GM10847 (cell line): ENCODE measurements around the gene ZNF648.

Experiments
- POLR2A ChIP-seq: IDR thresholded peaks from 2 replicates; pipeline ENCODE4 v1.6.1; 2011; ENCODE audit not compliant: insufficient read length; ENCODE audit errors: extremely low read depth

ZNF648 gene

DNA sequence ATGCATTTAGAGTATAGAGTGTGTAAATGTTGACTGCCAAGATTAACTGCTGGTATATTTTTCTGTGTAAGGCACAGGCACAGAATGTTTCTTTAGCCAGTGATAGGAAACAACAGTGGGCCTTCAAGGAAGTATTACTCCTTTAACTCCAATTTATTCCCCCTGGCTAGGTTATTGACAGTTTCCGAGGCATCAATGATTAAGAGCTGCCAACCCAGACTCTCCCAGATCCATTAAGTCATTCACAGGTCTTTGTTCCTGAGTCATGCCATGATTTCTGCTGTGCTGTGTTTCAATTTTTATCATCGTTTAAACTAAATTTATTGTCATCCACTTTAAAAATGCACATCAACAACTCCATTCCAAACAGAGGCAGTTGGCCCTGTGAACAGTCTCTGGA lies 9.2 kb downstream of the ZNF648 start:
- no peak for TF ChIP-seq POLR2A

GRCh38 chr1:182051938-182052337 lies 9.6 kb downstream of the ZNF648 start:
- no peak for TF ChIP-seq POLR2A

DNA sequence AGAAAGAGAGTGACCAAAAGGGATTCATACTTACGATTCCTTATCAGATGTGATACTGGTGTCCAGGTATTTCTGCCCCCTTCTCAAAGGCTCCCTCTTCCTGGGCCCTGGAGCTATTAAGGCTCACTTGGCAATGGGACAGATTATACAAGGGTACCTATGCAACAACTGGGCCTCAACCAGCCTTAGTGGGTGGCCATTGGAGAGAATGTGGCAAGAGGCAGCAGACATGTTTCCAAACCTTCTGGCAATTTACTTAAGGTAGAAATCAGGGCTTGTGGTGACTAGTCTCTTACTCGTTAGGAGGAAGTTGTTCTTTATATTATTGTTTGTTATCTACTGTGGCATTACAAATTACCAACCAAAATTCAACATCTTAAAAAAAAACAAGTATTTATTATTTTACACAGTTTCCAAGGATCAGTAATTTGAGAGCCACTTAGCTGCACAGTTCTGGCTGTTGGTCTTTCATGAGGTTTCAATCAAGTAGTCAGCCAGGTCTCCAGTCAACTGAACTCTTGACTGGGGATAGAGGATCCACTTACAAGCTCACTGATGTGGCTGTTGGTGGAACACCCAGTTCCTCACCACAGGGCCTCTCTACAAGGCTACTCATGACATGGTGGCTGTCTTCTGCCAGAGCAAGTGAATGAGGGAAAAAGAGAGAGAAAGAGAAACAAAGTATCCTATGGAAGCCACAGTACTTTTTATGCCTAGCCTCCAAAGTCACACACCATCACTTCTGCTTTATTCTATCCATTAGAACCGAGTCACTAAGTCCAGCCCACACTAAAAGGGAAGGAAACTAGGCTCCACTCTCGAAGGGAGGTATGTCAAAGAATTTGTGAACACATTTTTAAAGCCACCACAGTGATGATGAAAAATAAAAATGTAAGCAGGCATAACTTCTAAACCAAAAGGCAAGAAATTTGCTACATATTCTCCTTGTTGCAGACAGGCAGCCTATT lies 10.7 kb downstream of the ZNF648 start:
- no peak for TF ChIP-seq POLR2A

- TF ChIP-seq POLR2A: no peak
Observed at GRCh38 chr1:182048562-182048961, 12.9 kb downstream of the ZNF648 start.

DNA sequence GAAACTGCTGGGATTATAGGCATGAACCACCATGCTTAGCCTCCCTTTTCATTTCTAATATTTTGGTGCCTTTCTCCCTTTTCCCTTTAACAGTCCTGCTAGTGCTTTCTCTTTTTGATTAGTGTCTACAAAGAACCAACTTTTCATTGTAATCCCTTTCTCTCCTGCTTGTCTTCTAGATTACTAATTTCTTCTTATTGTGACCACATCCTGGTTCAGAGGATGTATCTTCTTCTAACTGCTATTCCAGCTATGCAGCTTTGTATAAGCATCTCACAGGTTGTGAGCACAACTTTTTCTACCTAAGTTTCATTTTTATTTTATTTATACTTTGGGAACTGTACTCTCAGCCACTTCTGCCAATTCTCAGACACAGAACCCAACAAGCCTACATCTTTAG lies 14.7 kb downstream of the ZNF648 start:
- no peak for TF ChIP-seq POLR2A

GRCh38 chr1:182041615-182042014 lies 19.9 kb downstream of the ZNF648 start:
- TF ChIP-seq POLR2A: no peak

DNA sequence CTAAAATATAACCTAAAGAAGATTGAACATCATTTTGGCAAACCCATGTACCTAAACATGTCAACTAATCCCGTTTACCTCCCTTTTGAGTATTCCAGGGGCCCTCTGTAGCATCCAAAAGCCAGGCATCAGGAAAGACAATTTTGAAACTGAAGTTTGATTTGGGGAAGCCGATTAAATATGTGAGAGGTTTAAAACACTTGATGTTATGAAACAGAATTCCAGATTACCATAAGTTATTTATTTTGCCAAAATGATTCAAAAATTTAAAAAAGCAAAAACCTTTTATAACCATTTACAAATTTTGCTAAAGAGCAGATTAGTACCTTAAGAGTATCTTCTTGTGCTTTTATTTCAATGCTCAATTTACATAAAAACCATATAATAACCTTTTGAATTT lies 23.3 kb downstream of the ZNF648 start:
- no peak for TF ChIP-seq POLR2A

- no peak for TF ChIP-seq POLR2A
Observed at GRCh38 chr1:182035097-182035770, 26.3 kb downstream of the ZNF648 start.

- no peak for TF ChIP-seq POLR2A
Observed at GRCh38 chr1:182032251-182032650, 29.3 kb downstream of the ZNF648 start.

DNA sequence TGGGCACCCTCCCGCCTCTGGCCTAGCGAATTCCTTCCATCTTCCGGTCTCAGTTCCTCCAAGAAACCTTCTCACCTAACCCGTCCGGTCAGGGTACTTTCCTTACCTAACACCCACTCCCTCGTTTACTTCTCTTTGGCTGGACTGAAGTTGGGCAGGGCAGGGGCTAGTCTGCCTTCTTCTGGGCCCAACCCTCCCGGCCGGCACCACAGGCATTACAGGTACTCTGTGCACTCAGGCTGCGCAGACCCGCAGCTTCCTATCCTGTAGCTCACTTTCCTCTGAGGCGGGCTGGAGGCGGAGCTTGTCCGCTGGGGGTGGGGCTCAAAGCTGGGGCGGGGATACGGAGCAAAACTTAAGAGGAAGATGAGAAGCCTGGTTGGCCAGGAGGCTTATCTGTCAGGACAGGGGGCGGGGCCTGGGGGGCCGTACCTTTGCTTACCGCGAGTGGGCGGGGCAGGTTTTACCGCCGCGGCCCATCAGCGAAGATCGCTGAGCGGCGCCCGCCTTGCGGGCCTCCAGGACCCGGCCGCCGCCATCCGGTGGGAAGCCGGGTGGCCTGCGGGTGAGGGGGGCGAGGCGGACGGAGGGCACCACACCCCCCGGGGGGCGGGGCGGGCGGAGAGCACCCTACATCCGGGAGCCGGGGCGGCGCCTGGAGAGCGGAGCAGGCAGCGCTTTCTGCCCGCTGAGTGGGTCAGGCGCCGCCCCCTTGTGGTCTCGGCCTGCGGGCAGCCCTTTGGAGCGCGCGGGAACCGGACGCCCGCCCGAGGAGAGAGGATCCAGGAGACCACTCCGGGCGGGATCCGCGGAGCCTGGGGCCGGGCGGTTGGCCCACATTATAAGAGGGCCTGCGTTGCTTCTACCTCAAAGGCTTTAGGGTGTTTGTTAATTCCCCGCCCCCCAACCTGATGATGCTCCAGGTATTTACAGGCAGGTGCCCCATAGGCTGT lies 31.9 kb downstream of the ZNF648 start:
- peak; percentile 83 for TF ChIP-seq POLR2A

DNA sequence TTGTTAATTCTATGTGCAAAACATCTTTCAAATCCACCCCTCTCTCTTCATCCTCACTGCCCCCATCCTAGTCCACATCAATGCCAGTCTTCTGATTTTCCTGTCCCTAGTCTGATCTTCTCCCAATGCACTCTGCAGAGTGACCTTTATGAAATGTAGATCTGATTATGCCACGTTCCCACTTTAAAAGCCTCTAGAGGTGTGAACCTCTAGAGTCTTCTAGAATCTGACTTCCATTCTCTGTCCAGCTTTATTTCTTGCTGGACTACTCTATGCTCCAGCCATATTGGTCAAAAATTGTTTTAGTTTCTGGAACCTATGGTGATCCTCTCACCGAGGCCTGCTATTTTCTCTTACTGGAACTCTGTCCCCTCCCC lies 32.5 kb downstream of the ZNF648 start:
- no peak for TF ChIP-seq POLR2A

- no peak for TF ChIP-seq POLR2A
Observed at GRCh38 chr1:182015360-182015759, 46.2 kb downstream of the ZNF648 start.

- TF ChIP-seq POLR2A: no peak
Observed at GRCh38 chr1:182004601-182005000, 56.9 kb downstream of the ZNF648 start.
